B cell (primary cell): Measurements from ENCODE around the gene PINK1.

Experiments
- EZH2 ChIP-seq: IDR thresholded peaks from 2 replicates; pipeline ENCODE4 v1.6.1; 2012; ENCODE audit warnings: borderline replicate concordance, low read depth, mild to moderate bottlenecking, moderate library complexity, low read length; ENCODE audit not compliant: insufficient read depth, poor library complexity, severe bottlenecking
- TF ChIP-seq, protein P1 (sequence below): fragments of 200-600 bp; IDR thresholded peaks from one replicate; pipeline ENCODE4 v1.8.0; 2022; ENCODE audit warnings: antibody characterized with exemption, mild to moderate bottlenecking

DNA sequence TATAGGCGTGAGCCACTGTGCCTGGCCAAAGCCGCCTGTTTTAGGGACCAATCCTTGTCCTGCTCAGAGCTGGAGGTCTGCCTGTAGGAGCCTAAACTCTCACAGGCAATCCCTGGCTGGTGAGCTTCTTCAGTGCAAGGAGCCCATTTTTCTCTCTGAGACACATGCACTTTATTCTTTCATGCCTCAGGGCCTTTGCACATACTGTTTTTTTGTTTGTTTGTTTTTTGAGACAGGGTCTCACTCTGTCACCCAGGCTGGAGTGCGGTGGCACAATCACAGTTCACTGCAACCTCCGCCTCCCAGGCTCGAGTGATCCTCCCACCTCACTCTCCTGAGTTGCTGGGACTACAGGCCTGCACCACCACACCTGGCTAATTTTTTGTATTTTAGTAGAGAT lies 21.6 kb upstream of the PINK1 start:
- TF ChIP-seq, protein P1, sequence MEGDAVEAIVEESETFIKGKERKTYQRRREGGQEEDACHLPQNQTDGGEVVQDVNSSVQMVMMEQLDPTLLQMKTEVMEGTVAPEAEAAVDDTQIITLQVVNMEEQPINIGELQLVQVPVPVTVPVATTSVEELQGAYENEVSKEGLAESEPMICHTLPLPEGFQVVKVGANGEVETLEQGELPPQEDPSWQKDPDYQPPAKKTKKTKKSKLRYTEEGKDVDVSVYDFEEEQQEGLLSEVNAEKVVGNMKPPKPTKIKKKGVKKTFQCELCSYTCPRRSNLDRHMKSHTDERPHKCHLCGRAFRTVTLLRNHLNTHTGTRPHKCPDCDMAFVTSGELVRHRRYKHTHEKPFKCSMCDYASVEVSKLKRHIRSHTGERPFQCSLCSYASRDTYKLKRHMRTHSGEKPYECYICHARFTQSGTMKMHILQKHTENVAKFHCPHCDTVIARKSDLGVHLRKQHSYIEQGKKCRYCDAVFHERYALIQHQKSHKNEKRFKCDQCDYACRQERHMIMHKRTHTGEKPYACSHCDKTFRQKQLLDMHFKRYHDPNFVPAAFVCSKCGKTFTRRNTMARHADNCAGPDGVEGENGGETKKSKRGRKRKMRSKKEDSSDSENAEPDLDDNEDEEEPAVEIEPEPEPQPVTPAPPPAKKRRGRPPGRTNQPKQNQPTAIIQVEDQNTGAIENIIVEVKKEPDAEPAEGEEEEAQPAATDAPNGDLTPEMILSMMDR: no peak
- no peak for TF ChIP-seq EZH2
